ENCODE measurements around the gene OTUD4. TPM values are rescaled to one million over a fixed set of nuclear protein-coding genes. Genes with fewer than 3 reads are reported as not detected.
"Not testable (repeated sequence)": the region's sequence is repeated elsewhere in the genome, so short reads cannot be mapped to it uniquely, and the experiment has no call there.

OTUD4 gene
- polyA plus RNA-seq, 4 donors = 7.3 to 31.4 (median 8.9) TPM

DNA sequence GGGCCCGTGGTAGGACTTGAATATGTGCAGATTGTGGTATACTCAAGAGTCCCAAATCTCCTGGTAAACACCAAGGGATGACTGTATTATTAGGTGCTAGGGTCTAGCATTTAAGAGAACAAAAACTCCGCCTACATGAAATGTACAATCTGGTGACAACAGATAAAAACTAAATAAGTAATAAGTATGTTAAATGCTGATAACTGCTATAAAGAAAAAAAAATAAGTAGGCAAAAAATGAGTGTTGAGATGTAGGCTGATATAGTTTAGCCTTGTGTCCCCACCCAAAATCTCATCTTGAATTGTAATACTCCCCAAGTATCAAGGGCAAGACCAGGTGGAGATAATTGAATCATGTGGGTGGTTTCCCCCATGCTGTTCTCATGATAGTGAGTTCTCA is 23.4 kb downstream of the OTUD4 start:
- FAIRE-seq (no peak), DNase-seq (no peak)
- Histone ChIP-seq H3K9me3 (ENCODE audit: control insufficient read depth in 2 of 2, insufficient read depth in 1 of 2, low read depth in 1 of 2, low read length in 1 of 2) (no peaks in the 10 kb centered on the region), H3K4me1 (ENCODE audit: control insufficient read depth in 3 of 3, insufficient read depth in 2 of 3, low read depth in 1 of 3, low read length in 2 of 3) (no peaks in the 10 kb centered on the region), H3K4me3 (ENCODE audit: low read depth in 1 of 3, low read length in 3 of 3) (no peak overlapping the region), H3K27ac (ENCODE audit: low read depth in 1 of 3, low read length in 2 of 3) (no peak overlapping the region), H3K36me3 (ENCODE audit: control insufficient read depth in 3 of 3, insufficient read depth in 2 of 3, low read depth in 1 of 3, low read length in 3 of 3) (peaks cover 4 to 26% (median 18%) of the 10 kb centered on the region in 3 donors), H3K27me3 (ENCODE audit: control insufficient read depth in 3 of 3, insufficient read depth in 3 of 3, low read length in 3 of 3) (no peaks in the 10 kb centered on the region)
- 91 to 97% (median 96%) methylated on average over 2 of the region's 2 CpGs for WGBS, 3 donors

DNA sequence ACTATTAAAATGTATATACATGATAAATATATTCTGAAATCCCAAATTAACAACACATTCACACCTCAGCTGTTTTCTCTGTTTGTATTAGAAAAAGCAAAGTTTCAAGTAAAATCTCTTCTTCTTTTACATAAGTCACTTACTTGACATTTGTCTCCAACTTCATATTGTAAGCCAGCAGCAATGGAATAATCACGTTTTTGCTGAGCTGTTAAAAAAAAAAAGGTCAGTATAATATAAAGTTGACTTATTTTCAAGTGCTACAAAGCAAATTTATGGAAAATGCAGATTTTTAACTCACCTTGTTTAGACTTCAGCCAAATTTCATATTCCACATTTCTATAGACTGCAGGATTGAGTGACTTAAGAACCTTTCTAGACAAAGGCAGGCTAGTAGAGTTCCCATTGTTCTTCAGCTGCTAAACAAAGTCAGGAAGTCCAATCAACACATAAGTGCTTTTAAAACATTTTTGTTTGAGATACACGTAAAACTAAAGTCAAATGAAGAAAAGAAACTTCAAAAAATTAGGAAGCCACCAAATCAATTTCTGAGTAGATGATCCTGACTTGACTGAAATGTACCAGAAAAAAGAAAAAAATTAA is 25.0 kb downstream of the OTUD4 start:
- FAIRE-seq = no peak
- 72 to 80% (median 77%) methylated on average over 2 of the region's 2 CpGs for WGBS, 3 donors
- no peaks in the 10 kb centered on the region for H3K27me3 ChIP-seq (ENCODE audit: control insufficient read depth in 3 of 3, insufficient read depth in 3 of 3, low read length in 3 of 3)

DNA sequence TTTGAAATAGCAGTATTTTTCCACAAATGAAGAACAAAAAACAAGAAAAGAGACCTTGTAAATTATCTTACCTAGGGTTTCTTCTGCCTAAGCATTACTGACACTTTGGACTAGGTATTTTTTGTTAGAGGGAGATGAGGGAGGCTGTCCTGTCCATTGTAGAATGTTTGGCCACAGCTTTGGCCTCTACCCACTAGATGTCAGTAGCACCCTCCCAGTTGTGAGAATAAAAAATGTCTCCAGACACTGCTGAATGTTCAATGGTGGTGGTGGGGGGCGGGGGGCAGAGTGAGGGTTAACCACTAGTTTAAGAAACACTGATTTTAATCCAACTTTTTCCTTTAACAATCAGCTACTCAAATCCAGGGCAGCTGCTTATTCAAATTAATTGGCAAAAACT is 25.8 kb downstream of the OTUD4 start:
- no peaks in the 10 kb centered on the region for H3K4me1 ChIP-seq (ENCODE audit: control insufficient read depth in 3 of 3, insufficient read depth in 2 of 3, low read depth in 1 of 3, low read length in 2 of 3)
- DNase-seq (peak; percentile 23 to 24), FAIRE-seq (no peak)
- WGBS, 3 donors = 76 to 100% (median 89%) methylated on average over 1 of the region's 1 CpG
- no peak overlapping the region for H3K27ac ChIP-seq (ENCODE audit: low read depth in 1 of 3, low read length in 2 of 3)
- no peak overlapping the region for H3K4me3 ChIP-seq (ENCODE audit: low read depth in 1 of 3, low read length in 3 of 3)
- no peaks in the 10 kb centered on the region for H3K27me3 ChIP-seq (ENCODE audit: control insufficient read depth in 3 of 3, insufficient read depth in 3 of 3, low read length in 3 of 3)
- no peaks in the 10 kb centered on the region for H3K9me3 ChIP-seq (ENCODE audit: control insufficient read depth in 2 of 2, insufficient read depth in 1 of 2, low read depth in 1 of 2, low read length in 1 of 2)
- peaks cover 8 to 26% (median 22%) of the 10 kb centered on the region in 3 donors for H3K36me3 ChIP-seq (ENCODE audit: control insufficient read depth in 3 of 3, insufficient read depth in 2 of 3, low read depth in 1 of 3, low read length in 3 of 3)

More for the DNA sequence above, 25.0 kb downstream of the OTUD4 start:
- Histone ChIP-seq H3K9me3 (ENCODE audit: control insufficient read depth in 2 of 2, insufficient read depth in 1 of 2, low read depth in 1 of 2, low read length in 1 of 2) (no peaks in the 10 kb centered on the region), H3K36me3 (ENCODE audit: control insufficient read depth in 3 of 3, insufficient read depth in 2 of 3, low read depth in 1 of 3, low read length in 3 of 3) (peaks cover 6 to 22% (median 21%) of the 10 kb centered on the region in 3 donors), H3K4me3 (ENCODE audit: low read depth in 1 of 3, low read length in 3 of 3) (no peak overlapping the region), H3K4me1 (ENCODE audit: control insufficient read depth in 3 of 3, insufficient read depth in 2 of 3, low read depth in 1 of 3, low read length in 2 of 3) (no peaks in the 10 kb centered on the region), H3K27ac (ENCODE audit: low read depth in 1 of 3, low read length in 2 of 3) (no peak overlapping the region)
- DNase-seq = no peak

DNA sequence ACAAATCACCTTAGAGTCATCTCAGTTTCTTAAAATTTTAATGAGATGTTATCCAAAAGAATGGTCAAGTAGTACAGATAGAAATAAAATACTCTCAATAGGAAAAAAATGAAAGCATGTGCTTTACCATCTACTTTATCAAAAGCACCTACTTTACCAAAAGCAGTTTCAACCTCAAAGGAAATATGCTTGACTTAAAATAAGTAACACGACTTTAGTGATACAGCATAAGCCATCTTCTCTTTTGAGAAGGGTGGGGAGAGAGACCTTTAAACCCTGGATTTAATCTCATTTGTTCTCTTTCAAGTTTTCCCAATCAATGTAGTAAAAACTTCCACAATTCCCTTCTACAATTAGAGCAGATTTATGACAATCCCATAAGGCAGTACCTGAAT is 26.5 kb downstream of the OTUD4 start:
- no peaks in the 10 kb centered on the region for H3K4me1 ChIP-seq (ENCODE audit: control insufficient read depth in 3 of 3, insufficient read depth in 2 of 3, low read depth in 1 of 3, low read length in 2 of 3)
- H3K9me3 ChIP-seq (ENCODE audit: control insufficient read depth in 2 of 2, insufficient read depth in 1 of 2, low read depth in 1 of 2, low read length in 1 of 2) = no peaks in the 10 kb centered on the region
- no peaks in the 10 kb centered on the region for H3K27me3 ChIP-seq (ENCODE audit: control insufficient read depth in 3 of 3, insufficient read depth in 3 of 3, low read length in 3 of 3)
- WGBS, 3 donors = 13 to 36% (median 17%) methylated on average over 1 of the region's 1 CpG
- H3K27ac ChIP-seq (ENCODE audit: low read depth in 1 of 3, low read length in 2 of 3) = no peak overlapping the region
- FAIRE-seq (no peak), DNase-seq (no peak)
- peaks cover 10 to 31% (median 25%) of the 10 kb centered on the region in 3 donors for H3K36me3 ChIP-seq (ENCODE audit: control insufficient read depth in 3 of 3, insufficient read depth in 2 of 3, low read depth in 1 of 3, low read length in 3 of 3)
- H3K4me3 ChIP-seq (ENCODE audit: low read depth in 1 of 3, low read length in 3 of 3) = no peak overlapping the region

DNA sequence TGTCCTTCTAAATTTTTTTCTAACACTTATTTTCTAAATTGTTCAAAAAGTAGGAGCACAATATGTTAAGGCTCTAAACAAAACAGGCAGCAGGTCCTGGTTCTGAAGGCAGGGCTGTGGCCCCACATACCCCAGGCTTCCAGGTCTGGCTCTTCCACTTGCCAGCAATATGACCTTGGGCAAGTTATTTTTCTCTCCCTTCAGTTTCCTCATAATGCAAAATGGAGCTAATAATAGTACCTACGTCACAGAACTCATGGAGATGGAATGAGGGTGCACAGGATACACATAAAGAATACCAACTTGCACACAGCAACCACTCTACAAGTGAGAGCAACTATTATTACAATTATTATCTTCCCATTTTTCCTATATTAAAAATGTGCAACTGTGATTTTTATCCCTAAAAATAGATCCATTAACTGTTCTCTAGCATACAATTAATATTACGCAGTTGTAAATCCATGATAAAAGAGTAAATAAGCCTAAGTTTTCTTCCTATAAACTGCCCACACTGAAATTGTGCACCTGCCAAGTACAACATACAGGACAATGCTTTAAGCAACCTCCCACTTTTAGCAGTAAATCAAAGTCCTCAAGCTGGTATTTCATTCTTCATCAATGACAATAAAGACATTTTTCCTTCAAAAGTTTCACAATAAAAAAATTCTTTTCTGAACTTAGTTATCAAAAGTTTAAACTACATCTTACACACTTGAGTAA is 27.0 kb downstream of the OTUD4 start:
- peaks cover 10 to 29% (median 25%) of the 10 kb centered on the region in 3 donors for H3K36me3 ChIP-seq (ENCODE audit: control insufficient read depth in 3 of 3, insufficient read depth in 2 of 3, low read depth in 1 of 3, low read length in 3 of 3)
- FAIRE-seq = peak; percentile 72

DNA sequence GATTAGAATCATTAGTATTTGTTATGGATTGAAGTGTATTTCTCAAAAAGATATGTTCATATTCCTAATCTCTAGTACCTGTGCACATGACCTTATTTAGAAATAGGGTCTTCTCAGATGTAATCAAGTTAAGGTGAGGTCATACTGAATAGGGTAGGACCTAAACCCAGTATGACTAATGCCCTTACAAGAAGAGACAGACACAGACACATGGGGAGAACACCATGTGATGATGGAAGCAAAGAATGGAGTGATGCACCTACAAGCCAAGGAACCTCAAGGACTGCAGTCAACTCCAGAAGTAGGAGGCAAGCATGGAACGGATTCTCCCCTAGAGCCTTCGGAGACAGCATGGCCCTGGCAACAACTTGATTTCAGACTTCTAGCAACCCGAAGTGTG is 31.4 kb downstream of the OTUD4 start:
- no peaks in the 10 kb centered on the region for H3K4me1 ChIP-seq (ENCODE audit: control insufficient read depth in 3 of 3, insufficient read depth in 2 of 3, low read depth in 1 of 3, low read length in 2 of 3)
- H3K4me3 ChIP-seq (ENCODE audit: low read depth in 1 of 3, low read length in 3 of 3) = no peak overlapping the region
- no peak for FAIRE-seq
- H3K36me3 ChIP-seq (ENCODE audit: control insufficient read depth in 3 of 3, insufficient read depth in 2 of 3, low read depth in 1 of 3, low read length in 3 of 3) = peaks cover 18 to 28% (median 25%) of the 10 kb centered on the region in 3 donors
- WGBS, 3 donors = 94 to 97% (median 96%) methylated on average over 3 of the region's 3 CpGs
- no peak overlapping the region for H3K27ac ChIP-seq (ENCODE audit: low read depth in 1 of 3, low read length in 2 of 3)
- no peaks in the 10 kb centered on the region for H3K9me3 ChIP-seq (ENCODE audit: control insufficient read depth in 2 of 2, insufficient read depth in 1 of 2, low read depth in 1 of 2, low read length in 1 of 2)
- DNase-seq = no peak
- H3K27me3 ChIP-seq (ENCODE audit: control insufficient read depth in 3 of 3, insufficient read depth in 3 of 3, low read length in 3 of 3) = no peaks in the 10 kb centered on the region

More for the DNA sequence above, 27.0 kb downstream of the OTUD4 start:
- Histone ChIP-seq H3K4me1 (ENCODE audit: control insufficient read depth in 3 of 3, insufficient read depth in 2 of 3, low read depth in 1 of 3, low read length in 2 of 3) (no peaks in the 10 kb centered on the region), H3K27ac (ENCODE audit: low read depth in 1 of 3, low read length in 2 of 3) (no peak overlapping the region), H3K9me3 (ENCODE audit: control insufficient read depth in 2 of 2, insufficient read depth in 1 of 2, low read depth in 1 of 2, low read length in 1 of 2) (no peaks in the 10 kb centered on the region), H3K4me3 (ENCODE audit: low read depth in 1 of 3, low read length in 3 of 3) (no peak overlapping the region), H3K27me3 (ENCODE audit: control insufficient read depth in 3 of 3, insufficient read depth in 3 of 3, low read length in 3 of 3) (no peaks in the 10 kb centered on the region)
- 61 to 71% (median 67%) methylated on average over 2 of the region's 2 CpGs for WGBS, 3 donors
- no peak for DNase-seq

DNA sequence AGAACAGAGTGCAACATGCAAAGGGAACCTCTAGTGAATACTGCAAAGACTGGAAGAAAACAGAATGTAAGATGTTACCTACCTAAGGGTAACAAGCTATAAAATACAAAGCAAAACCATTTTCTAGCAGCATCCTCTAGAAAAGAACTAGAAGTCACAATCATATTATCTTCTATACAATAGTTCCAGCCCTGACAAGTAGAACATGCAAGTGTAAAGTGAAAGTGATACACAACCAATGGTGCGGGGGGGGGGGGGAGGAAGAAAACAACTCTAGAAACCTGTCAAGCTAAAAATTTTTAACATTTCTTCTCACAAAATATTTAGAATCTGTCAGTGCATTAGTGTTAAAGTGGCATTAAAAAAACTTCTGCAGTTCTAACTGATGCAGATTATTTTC is 44.2 kb downstream of the OTUD4 start:
- not testable (repeated sequence) for H3K4me1 ChIP-seq (ENCODE audit: control insufficient read depth in 3 of 3, insufficient read depth in 2 of 3, low read depth in 1 of 3, low read length in 2 of 3); H3K27me3 ChIP-seq (ENCODE audit: control insufficient read depth in 3 of 3, insufficient read depth in 3 of 3, low read length in 3 of 3); FAIRE-seq; H3K27ac ChIP-seq (ENCODE audit: low read depth in 1 of 3, low read length in 2 of 3); H3K9me3 ChIP-seq (ENCODE audit: control insufficient read depth in 2 of 2, insufficient read depth in 1 of 2, low read depth in 1 of 2, low read length in 1 of 2); H3K4me3 ChIP-seq (ENCODE audit: low read depth in 1 of 3, low read length in 3 of 3); DNase-seq
- 50% methylated on average over 1 of the region's 1 CpG; no CpG with 5 or more reads in 2 of the 3 donors for WGBS, 3 donors
- H3K36me3 ChIP-seq (ENCODE audit: control insufficient read depth in 3 of 3, insufficient read depth in 2 of 3, low read depth in 1 of 3, low read length in 3 of 3) = peaks cover 12 to 16% (median 16%) of the 10 kb centered on the region in 3 donors

DNA sequence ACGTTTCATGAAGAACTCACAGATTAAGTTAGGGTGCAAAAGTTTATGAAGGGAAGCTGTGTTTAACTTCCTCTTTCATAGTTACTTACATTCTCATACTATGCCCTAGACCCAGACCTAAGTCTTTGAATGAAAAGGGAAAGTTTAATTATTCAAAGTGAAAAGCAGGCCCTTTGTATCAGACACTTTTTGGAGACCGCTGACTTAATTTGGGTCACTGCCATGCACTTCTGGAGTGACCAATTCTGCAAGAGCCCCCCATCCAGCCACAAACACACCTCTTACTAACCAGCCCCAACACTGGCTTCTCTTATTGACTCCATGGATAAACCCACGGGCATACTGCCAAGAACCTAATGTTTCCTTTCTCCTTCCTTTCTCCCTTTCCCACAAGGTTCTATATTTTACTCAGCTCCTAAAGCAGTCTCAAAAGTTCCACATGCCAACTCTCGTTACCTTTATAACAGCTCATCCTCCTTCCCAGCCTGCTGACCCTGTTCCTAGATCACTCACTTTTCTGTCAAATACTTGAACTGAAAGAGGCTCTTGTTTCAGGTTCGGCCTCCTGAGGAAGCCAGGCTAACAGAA is 47.8 kb downstream of the OTUD4 start:
- no peaks in the 10 kb centered on the region for H3K9me3 ChIP-seq (ENCODE audit: control insufficient read depth in 2 of 2, insufficient read depth in 1 of 2, low read depth in 1 of 2, low read length in 1 of 2)
- WGBS, 3 donors = 62 to 81% (median 73%) methylated on average over 5 of the region's 5 CpGs
- H3K4me3 ChIP-seq (ENCODE audit: low read depth in 1 of 3, low read length in 3 of 3) = no peak overlapping the region
- peaks cover 0 to 7% (median 4%) of the 10 kb centered on the region in 3 donors for H3K36me3 ChIP-seq (ENCODE audit: control insufficient read depth in 3 of 3, insufficient read depth in 2 of 3, low read depth in 1 of 3, low read length in 3 of 3)
- no peak overlapping the region for H3K27ac ChIP-seq (ENCODE audit: low read depth in 1 of 3, low read length in 2 of 3)
- no peak for DNase-seq
- no peaks in the 10 kb centered on the region for H3K27me3 ChIP-seq (ENCODE audit: control insufficient read depth in 3 of 3, insufficient read depth in 3 of 3, low read length in 3 of 3)
- H3K4me1 ChIP-seq (ENCODE audit: control insufficient read depth in 3 of 3, insufficient read depth in 2 of 3, low read depth in 1 of 3, low read length in 2 of 3) = peaks cover 0 to 4% (median 0%) of the 10 kb centered on the region in 3 donors
- FAIRE-seq = no peak

Data from small intestine (tissue), 7 donors.